Measurements from ENCODE around the gene RTEL1.
"Not testable (repeated sequence)": the region's sequence is repeated elsewhere in the genome, so short reads cannot be mapped to it uniquely, and the experiment has no call there.

The RTEL1 gene

GRCh38 chr20:63657937-63658748 is at the start of gene RTEL1:
Gene RTEL1 (plus strand): TSS chr20:63658312. CDS start chr20:63659403, 1,091 bp downstream.
- DNase-seq (ENCODE audit: low read depth), result peak; percentile 85

DNA sequence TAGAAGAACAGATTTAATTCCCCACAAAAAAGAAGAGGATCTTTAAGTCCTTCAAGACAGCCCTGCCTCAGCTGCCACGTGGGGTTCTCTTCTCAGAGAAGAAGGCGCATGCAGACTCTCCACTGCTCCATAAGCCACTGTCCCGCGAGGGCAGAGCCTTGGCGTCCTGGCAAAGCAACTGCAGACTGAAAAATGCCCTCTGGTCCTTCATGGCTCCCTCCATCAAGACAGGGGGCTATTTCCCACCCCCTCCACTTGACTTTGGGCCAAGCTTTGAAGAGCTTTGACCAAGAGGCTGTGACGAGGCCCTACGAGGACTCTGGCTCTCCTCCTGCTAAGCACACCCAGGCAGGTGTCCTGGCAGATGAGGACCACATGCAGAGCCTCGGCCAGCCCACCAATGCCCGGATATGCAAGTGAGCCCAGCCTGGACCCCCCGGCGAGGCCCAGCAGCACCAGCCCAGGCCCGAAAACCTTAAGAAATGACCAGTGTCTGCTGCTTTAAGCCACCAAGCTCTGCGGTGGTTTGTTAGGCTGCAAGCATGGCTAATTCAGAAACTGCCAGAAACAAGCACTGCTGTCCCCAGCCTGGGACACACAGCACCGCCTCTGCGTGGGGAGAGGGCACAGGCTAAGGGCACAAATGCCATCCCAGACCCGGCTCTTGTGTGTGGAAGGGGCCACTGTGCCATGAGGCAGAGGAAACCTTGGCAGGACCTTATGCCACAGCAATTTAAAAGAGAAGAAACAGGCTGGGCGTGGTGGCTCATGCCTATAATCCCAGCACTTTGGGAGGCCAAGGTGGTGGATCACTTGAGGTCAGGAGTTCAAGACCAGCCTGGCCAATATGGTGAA is 47.3 kb upstream of the RTEL1 start:
- DNase-seq (ENCODE audit: low read depth), result no peak

DNA sequence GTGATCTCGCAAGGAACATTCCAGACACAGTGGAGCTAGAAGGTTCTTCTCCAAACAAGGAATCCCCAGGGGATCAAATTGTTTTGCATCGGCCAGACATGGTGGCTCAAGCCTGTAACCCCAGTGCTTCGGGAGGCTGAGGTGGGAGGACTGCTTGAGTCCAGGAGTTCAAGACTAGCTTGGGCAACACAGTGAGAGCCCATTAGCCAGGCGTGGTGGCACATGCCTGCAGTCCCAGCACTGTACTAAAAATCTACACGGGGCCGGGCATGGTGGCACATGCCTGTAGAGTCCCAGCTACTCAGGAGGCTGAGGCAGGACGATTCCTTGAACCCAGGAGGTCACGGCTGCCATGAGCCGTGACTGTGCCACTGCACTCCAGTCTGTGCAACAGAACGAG is 46.5 kb upstream of the RTEL1 start:
- no peak for DNase-seq (ENCODE audit: low read depth)

- DNase-seq (ENCODE audit: low read depth), result no peak
Observed at GRCh38 chr20:63612276-63612931, 45.7 kb upstream of the RTEL1 start.

- DNase-seq (ENCODE audit: low read depth), result not testable (repeated sequence)
Observed at GRCh38 chr20:63613863-63614594, 44.1 kb upstream of the RTEL1 start.

GRCh38 chr20:63617092-63617875 is 40.8 kb upstream of the RTEL1 start:
- no peak for DNase-seq (ENCODE audit: low read depth)

DNA sequence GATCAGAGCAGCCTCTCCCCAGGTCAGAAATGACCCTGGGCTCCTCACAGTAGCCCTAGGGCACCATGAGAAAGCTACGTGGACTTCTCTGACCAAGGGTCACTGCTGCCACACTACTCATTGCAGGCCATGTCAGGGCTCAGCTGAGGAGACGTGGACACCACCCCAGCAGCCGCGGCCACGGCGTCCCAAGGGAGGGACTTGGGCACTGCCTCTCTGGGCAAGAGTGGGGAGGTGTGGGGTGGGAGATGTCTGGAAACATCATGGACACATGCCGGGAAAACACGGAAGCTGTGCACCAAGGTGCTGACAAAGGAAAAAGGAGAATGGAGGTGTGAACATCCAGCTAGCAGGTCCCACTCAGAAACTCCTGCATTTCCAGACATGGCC is 40.2 kb upstream of the RTEL1 start:
- no peak for DNase-seq (ENCODE audit: low read depth)

GRCh38 chr20:63618291-63618980 is 39.7 kb upstream of the RTEL1 start:
- no peak for DNase-seq (ENCODE audit: low read depth)

DNA sequence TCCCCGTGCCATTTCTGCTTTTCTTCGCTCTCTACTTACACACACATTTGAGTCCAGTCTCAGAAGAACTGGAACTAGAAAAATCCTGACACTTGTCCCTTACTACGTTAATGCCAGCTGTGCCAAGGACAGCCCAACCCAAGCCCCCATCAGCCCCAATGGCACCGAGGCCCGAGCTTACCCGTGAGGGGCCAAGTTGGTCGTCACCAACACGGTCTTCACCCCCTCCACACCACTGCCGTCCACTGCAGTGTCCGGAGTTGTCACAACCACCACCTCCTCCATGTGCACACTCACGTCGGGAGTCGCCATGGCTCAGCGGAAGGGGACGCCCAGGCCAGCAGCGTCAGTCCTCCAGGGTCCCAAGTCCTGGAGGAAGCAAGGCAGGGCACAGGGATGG is 39.0 kb upstream of the RTEL1 start:
- DNase-seq (ENCODE audit: low read depth), result no peak

DNA sequence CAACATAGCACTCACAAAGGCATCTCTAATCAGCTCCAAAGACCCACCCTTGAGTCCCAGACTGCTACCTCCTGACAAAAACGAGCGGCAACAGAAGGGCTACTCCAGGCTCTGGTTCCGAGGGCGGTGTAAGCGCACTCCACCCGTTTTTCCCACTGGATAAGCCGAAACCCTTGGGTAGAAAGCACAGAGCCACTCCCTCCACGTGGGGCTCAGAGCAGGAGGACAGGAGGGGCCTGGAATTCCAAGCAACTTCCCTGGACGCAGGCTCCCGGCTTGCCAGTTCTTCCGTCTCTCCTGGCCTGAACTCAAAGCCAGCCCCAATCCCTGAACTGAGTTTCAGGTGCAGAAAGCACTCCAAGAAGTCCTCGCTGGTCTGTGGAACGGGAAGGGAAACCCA is 38.6 kb upstream of the RTEL1 start:
- DNase-seq (ENCODE audit: low read depth), result no peak

- no peak for DNase-seq (ENCODE audit: low read depth)
Observed at GRCh38 chr20:63620991-63621390, 37.1 kb upstream of the RTEL1 start.

GRCh38 chr20:63622096-63622495 is 36.0 kb upstream of the RTEL1 start:
- DNase-seq (ENCODE audit: low read depth), result no peak

DNA sequence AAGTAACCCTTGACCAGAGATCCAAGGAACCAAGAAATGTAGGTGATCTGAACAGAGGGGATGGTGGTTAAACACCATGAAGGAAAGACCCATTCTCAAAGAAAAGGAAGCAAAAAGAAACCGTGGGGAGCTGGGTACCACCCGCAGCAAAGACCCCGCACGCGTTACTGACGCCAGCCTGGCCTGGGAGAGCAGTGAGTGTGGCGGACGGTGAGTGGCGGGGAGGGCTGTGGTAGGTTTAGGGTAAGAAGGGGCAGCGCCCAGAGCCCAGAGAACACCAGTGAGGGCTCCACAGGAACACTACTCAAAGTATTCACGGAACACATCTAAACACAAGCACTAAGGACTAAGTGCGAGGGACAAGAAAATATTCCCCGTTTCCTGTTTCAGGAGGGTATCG is 35.4 kb upstream of the RTEL1 start:
- no peak for DNase-seq (ENCODE audit: low read depth)

GRCh38 chr20:63624486-63624885 is 33.6 kb upstream of the RTEL1 start:
- no peak for DNase-seq (ENCODE audit: low read depth)

- no peak for DNase-seq (ENCODE audit: low read depth)
Observed at GRCh38 chr20:63625771-63626423, 32.2 kb upstream of the RTEL1 start.

DNA sequence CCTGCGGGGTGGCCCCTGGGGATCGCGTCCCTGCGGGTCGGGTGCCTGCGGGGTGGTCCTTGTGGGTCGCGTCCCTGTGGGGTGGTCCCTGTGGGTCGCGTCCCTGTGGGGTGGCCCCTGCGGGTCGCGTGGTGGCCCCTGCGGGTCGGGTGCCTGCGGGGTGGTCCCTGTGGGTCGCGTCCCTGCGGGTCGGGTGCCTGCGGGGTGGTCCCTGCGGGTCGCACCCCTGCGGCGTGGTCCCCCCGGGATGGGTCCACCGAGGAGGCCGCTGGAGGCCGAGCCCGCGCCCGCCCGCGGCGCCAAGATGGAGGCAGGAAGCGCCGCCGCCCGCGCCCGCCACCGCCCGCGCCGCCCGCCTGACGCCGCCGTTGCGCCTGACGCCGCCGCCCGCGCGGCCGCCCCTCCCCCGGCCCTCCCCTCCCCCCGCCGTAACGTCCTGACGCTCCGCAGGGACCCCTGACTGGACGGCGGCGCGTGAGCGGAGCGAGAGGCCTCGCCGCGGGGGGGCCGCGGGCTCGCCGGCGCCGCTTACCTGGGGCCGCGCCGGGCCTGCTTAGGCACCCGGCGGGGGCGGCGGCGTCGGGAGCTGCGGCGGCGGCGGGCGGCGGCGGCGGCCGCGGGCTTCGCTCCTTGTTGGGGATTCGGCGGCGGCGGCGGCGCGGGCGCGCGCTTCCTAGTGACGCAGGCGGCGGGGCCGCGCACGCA is 31.5 kb upstream of the RTEL1 start, which contains the start of gene GMEB2:
TSS of gene GMEB2 (minus strand) at position 678 of the 705 bp plus-strand sequence. CDS start 7,704 bp downstream, outside the sequence.
- no peak for DNase-seq (ENCODE audit: low read depth)

GRCh38 chr20:63627129-63627750 is 30.9 kb upstream of the RTEL1 start:
- DNase-seq (ENCODE audit: low read depth), result peak; percentile 66

DNA sequence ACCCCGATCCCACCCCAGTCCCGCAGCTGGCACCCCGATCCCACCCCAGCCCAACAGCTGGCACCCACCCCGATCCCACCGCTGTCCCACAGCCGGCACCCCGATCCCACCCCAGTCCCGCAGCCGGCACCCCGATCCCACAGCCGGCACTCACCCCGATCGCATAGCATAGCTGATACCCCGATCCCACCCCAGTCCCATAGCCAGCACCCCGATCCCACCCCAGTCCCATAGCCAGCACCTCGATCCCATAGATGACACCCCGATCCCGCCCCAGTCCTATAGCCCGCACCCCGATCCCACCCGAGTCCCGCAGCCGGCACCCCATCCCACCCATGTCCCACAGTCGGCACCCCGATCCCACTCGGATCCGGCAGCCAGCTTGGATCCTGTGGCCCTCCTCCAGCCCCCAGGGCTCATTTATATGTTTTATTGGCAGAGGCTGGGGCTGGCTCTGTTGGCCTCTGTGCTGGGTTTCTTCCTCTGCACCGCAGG is 30.3 kb upstream of the RTEL1 start:
- DNase-seq (ENCODE audit: low read depth), result no peak

Measured in HS-5 (cell line).